K562 (cell line): ENCODE results near the gene RPL9. TPM values are rescaled to one million over a fixed set of nuclear protein-coding genes. Genes with fewer than 3 reads are reported as not detected.
A peak's percentile ranks its signal among the peaks of the same experiment; 100 is the strongest.

Experiments used
- ATAC-seq: fragments of 200-7000 bp; cut with Tn5 transposase; 3 replicates; pipeline ENCODE4 v1.9.1; 2020; ENCODE audit warnings: moderate library complexity
- BruUV-seq: library from RNA; stranded (reverse); fragments of 400-500 nt; replicated peaks from 2 replicates; lab custom pipeline; 2021; lab: Mats Ljungman, UMichigan
- CTCF ChIA-PET: fragments of 300-600 bp; formaldehyde crosslinking; extraction: SDS; loops from one replicate; lab custom pipeline; 2021; ENCODE audit warnings: low intra/inter-chr PET ratio; lab: Yijun Ruan, JAX
- POLR2A ChIA-PET: fragments of 300-600, 350-650 bp; sonication (Branson Sonifier 250); formaldehyde crosslinking; extraction: SDS; loops from one replicate; lab custom pipeline; 2021; ENCODE audit warnings: antibody characterized with exemption, inconsistent platforms; lab: Yijun Ruan, JAX
- DNase-seq, 4 experiments: peaks; one replicate each; pipeline versions ENCODE4 v3.0.0 to v3.0.0-alpha.2; 2011 to 2018; ENCODE audit warnings: low spot score in 3 of 4, mixed read lengths in 3 of 4; ENCODE audit errors: extremely low read depth in 1 of 4
- FAIRE-seq: peaks from 2 replicates; lab custom pipeline; 2011; peaks lifted over from hg19 to GRCh38; lab: Jason Lieb, UNC
- H2AFZ ChIP-seq: 2 replicates; pipeline ENCODE4 v1.6.0; 2011; ENCODE audit warnings: low read depth, low read length, control low read depth, inconsistent platforms
- H3K27ac ChIP-seq: fragments of 200-600 bp; 3 replicates; pipeline ENCODE4 v1.8.0; 2011; ENCODE audit warnings: low read depth, mild to moderate bottlenecking, control low read depth, inconsistent platforms, low read length, moderate library complexity, mixed read lengths; ENCODE audit errors: extremely low read depth
- H3K27me3 ChIP-seq, 2 experiments: fragments of 300-600 bp in 1 of 2; 2 replicates in 1 of 2; 3 replicates in 1 of 2; pipeline versions ENCODE4 v1.6.0 to v1.8.0; 2011; ENCODE audit warnings: inconsistent platforms in 2 of 2, low read length in 2 of 2, mild to moderate bottlenecking in 1 of 2, mixed read lengths in 1 of 2, moderate library complexity in 1 of 2; ENCODE audit not compliant: control insufficient read depth in 2 of 2, insufficient read depth in 2 of 2
- H3K36me3 ChIP-seq: fragments of 300-600 bp; 3 replicates; pipeline ENCODE4 v1.8.0; 2011; ENCODE audit warnings: mild to moderate bottlenecking, low read length, inconsistent platforms; ENCODE audit not compliant: control insufficient read depth, insufficient read depth
- H3K4me1 ChIP-seq, 2 experiments: fragments of 200-600 bp in 1 of 2; replicated peaks in 1 of 2; 2 replicates in 1 of 2; 3 replicates in 1 of 2; pipeline versions ENCODE4 v1.5.1 to v1.8.0; 2011; ENCODE audit warnings: inconsistent platforms in 2 of 2, low read length in 2 of 2, mild to moderate bottlenecking in 1 of 2, mixed read lengths in 1 of 2, moderate library complexity in 1 of 2; ENCODE audit not compliant: control insufficient read depth in 2 of 2, insufficient read depth in 2 of 2
- H3K4me2 ChIP-seq: 2 replicates; pipeline ENCODE4 v1.6.1; 2011; ENCODE audit warnings: low read length, control low read depth, inconsistent platforms, mixed read lengths; ENCODE audit not compliant: insufficient read depth
- H3K4me3 ChIP-seq: fragments of 200-600 bp; sonication (generic), shearing (Covaris generic); 2 replicates; pipeline ENCODE4 v1.5.1; 2016; ENCODE audit warnings: control low read depth, inconsistent platforms
- H3K79me2 ChIP-seq: fragments of 200-600 bp; 3 replicates; pipeline ENCODE4 v1.8.0; 2011; ENCODE audit warnings: low read length, inconsistent platforms; ENCODE audit not compliant: control insufficient read depth, insufficient read depth
- H3K9ac ChIP-seq, 2 experiments: 2 replicates each; pipeline versions ENCODE4 v1.6.0 to v1.6.1; 2011; ENCODE audit warnings: low read depth in 2 of 2, low read length in 2 of 2, control low read depth in 1 of 2, inconsistent platforms in 1 of 2, mild to moderate bottlenecking in 1 of 2, mixed read lengths in 1 of 2; ENCODE audit not compliant: insufficient read depth in 1 of 2
- H3K9me1 ChIP-seq: one replicate; pipeline ENCODE4 v1.6.0; 2011; ENCODE audit warnings: inconsistent platforms, mild to moderate bottlenecking, low read length, moderate library complexity; ENCODE audit not compliant: control insufficient read depth, insufficient read depth
- H3K9me3 ChIP-seq: replicated peaks from 2 replicates; pipeline ENCODE4 v1.5.1; 2011; ENCODE audit warnings: low read depth, low read length, inconsistent platforms; ENCODE audit not compliant: control insufficient read depth, insufficient read depth
- H4K20me1 ChIP-seq: replicated peaks from 2 replicates; pipeline ENCODE4 v1.6.1; 2011; ENCODE audit warnings: low read length, inconsistent platforms, mixed read lengths; ENCODE audit not compliant: control insufficient read depth, insufficient read depth
- DEAF1 ChIP-seq: fragments of 450-650 bp; formaldehyde crosslinking; IDR thresholded peaks from 2 replicates; pipeline ENCODE4 v1.4.0; 2020; ENCODE audit warnings: mild to moderate bottlenecking, moderate library complexity
- ESRRB ChIP-seq: fragments of 250-450 bp; sonication (Bioruptor Pico); IDR thresholded peaks from 2 replicates; pipeline ENCODE4 v1.5.0; 2020; ENCODE audit warnings: mild to moderate bottlenecking, moderate library complexity, borderline replicate concordance
- HSF4 ChIP-seq: fragments of 250-450 bp; sonication (Bioruptor Pico); IDR thresholded peaks from 2 replicates; pipeline ENCODE4 v2.1.2; 2022; ENCODE audit warnings: mild to moderate bottlenecking, moderate library complexity, borderline replicate concordance
- MYNN ChIP-seq, 2 experiments: sonication (generic); formaldehyde crosslinking in 1 of 2; IDR thresholded peaks; 2 replicates each; pipeline versions ENCODE4 v1.5.0 to v1.6.1; 2016 to 2020; ENCODE audit warnings: antibody characterized with exemption in 1 of 2, missing genetic modification reagents in 1 of 2
- NFIC ChIP-seq: fragments of 450-650 bp; IDR thresholded peaks from 2 replicates; pipeline ENCODE4 v1.6.1; 2017; ENCODE audit warnings: mild to moderate bottlenecking, inconsistent platforms
- POLR2A ChIP-seq: fragments of 450-650 bp; conservative IDR thresholded peaks from 2 replicates; pipeline ENCODE4 v1.6.1; 2016
- POLR2AphosphoS2 ChIP-seq: IDR thresholded peaks from 2 replicates; pipeline ENCODE4 v1.6.1; 2012; ENCODE audit warnings: low read length, improper control_type of control experiment
- POLR2B ChIP-seq: fragments of 450-650 bp; IDR thresholded peaks from 2 replicates; pipeline ENCODE4 v1.6.1; 2018; ENCODE audit warnings: low read depth; ENCODE audit not compliant: partially characterized antibody
- POLR2G ChIP-seq: fragments of 200-400 bp; formaldehyde crosslinking; IDR thresholded peaks from 2 replicates; pipeline ENCODE4 v1.6.1; 2017; ENCODE audit warnings: low read depth, mild to moderate bottlenecking, antibody characterized with exemption, low read length, moderate library complexity
- POLR3G ChIP-seq: IDR thresholded peaks from 2 replicates; pipeline ENCODE4 v1.6.1; 2011; ENCODE audit not compliant: insufficient read length, insufficient replicate concordance; ENCODE audit errors: extremely low read depth
- RBFOX2 ChIP-seq: fragments of 200-400 bp; formaldehyde crosslinking; IDR thresholded peaks from 2 replicates; pipeline ENCODE4 v1.6.1; 2017; ENCODE audit warnings: low read depth, mild to moderate bottlenecking, low read length, moderate library complexity
- SMAD1 ChIP-seq: fragments of 150-350 bp; IDR thresholded peaks from 2 replicates; pipeline ENCODE4 v1.6.1; 2014; ENCODE audit warnings: low read length, low read depth; ENCODE audit not compliant: partially characterized antibody
- SMAD4 ChIP-seq: fragments of 250-450 bp; sonication (Bioruptor Pico); conservative IDR thresholded peaks from 2 replicates; pipeline ENCODE4 v1.8.0; 2021; ENCODE audit warnings: inconsistent platforms, mild to moderate bottlenecking, moderate library complexity
- STAG1 ChIP-seq: sonication (generic); formaldehyde crosslinking; IDR thresholded peaks from 2 replicates; pipeline ENCODE4 v1.5.0; 2020; ENCODE audit warnings: missing genetic modification reagents, borderline replicate concordance
- SUPT5H ChIP-seq: fragments of 450-650 bp; IDR thresholded peaks from 2 replicates; pipeline ENCODE4 v1.6.1; 2016
- TEAD4 ChIP-seq, 2 experiments: sonication (generic) in 1 of 2; formaldehyde crosslinking in 1 of 2; IDR thresholded peaks; 2 replicates each; pipeline versions ENCODE4 v1.6.1 to v1.8.0; 2012 to 2022; ENCODE audit warnings: borderline replicate concordance in 1 of 2, inconsistent platforms in 1 of 2, low read length in 1 of 2, mild to moderate bottlenecking in 1 of 2, missing genetic modification reagents in 1 of 2
- XRCC5 ChIP-seq: fragments of 200-400 bp; formaldehyde crosslinking; IDR thresholded peaks from 2 replicates; pipeline ENCODE4 v1.6.1; 2017; ENCODE audit warnings: low read depth, mild to moderate bottlenecking, low read length
- ZBTB17 ChIP-seq: fragments of 450-650 bp; formaldehyde crosslinking; IDR thresholded peaks from 2 replicates; pipeline ENCODE4 v1.4.0; 2020; ENCODE audit warnings: mild to moderate bottlenecking
- ZNF644 ChIP-seq: fragments of 200-800 bp; sonication (Bioruptor generic); IDR thresholded peaks from 2 replicates; pipeline ENCODE4 v1.6.1; 2016; ENCODE audit warnings: low read depth, missing genetic modification characterization, missing compliant biosample characterization
- WGBS: fragments of 100-300 bp; shearing (Covaris generic); methylation state at CpG from one replicate; pipeline ENCODE4 v1.1.6; 2016; ENCODE audit warnings: low coverage, mixed read lengths; ENCODE audit not compliant: insufficient coverage; ENCODE audit errors: missing lambda C conversion rate; 5-methylcytosine and 5-hydroxymethylcytosine counted together
- in situ Hi-C: fragments of 300-500 bp; cut with MboI; formaldehyde crosslinking; loops from 4 replicates; pipeline ENCODE4 v1.15.0; 2018; ENCODE audit warnings: inconsistent platforms, mixed read lengths
- intact Hi-C: fragments of 100-400 bp; cut with micrococcal nuclease; formaldehyde crosslinking; loops from 2 replicates; pipeline ENCODE4 v1.14.2; 2022
- polyA plus RNA-seq, 8 experiments: library from polyadenylated mRNA; depleted of rRNA in 4 of 8; stranded (reverse) in 5 of 8; unstranded in 3 of 8; fragments of >200 nt; fragmentation: Nextera tagmentation in 2 of 8; fragmentation: Illumina TruSeq in 1 of 8; extraction: Ambion mirVana in 2 of 8; extraction: Trizol in 1 of 8; gene quantifications; 2 replicates each; pipeline versions ENCODE4 v1.2.1 to v1.2.3, GENCODE V29; 2011 to 2014; ENCODE audit warnings: inconsistent platforms in 1 of 8, missing spikeins in 1 of 8
- total RNA-seq, 7 experiments: library from RNA; depleted of rRNA in 6 of 7; stranded (reverse); fragments of >200 nt in 6 of 7; fragmentation: Illumina TruSeq in 2 of 7; extraction: Trizol in 2 of 7; gene quantifications; 2 replicates each; pipeline versions ENCODE4 v1.2.1 to v1.2.3, GENCODE V29; 2011 to 2021; ENCODE audit warnings: low replicate concordance in 1 of 7

RPL9 gene
- total and polyA plus RNA-seq, 9 of the 15 experiments (the other 6 are each of a cell fraction or from before 2014, with no cell fraction given): 1,925 to 5,178 (median 3,033) TPM

GRCh38 chr4:39452860-39453587 lies 5.7 kb downstream of the RPL9 start:
- in situ Hi-C loops: no loop called here
- no peak overlapping the region for H3K4me2 ChIP-seq
- peaks cover 26% of the 10 kb centered on the region; the same call in 1 of the 2 replicates for H4K20me1 ChIP-seq
- peaks cover 81% of the 10 kb centered on the region for H3K36me3 ChIP-seq
- no peak overlapping the region for H3K4me3 ChIP-seq
- no peak overlapping the region for H3K9ac ChIP-seq
- peaks cover 39% of the 10 kb centered on the region for H3K79me2 ChIP-seq
- H2AFZ ChIP-seq: no peak overlapping the region
- FAIRE-seq: no peak
- ATAC-seq: peak; percentile 10
- no peak overlapping the region for H3K27ac ChIP-seq
- DNase-seq: no peak
- no TSS peak for BruUV-seq
- ChIA-PET CTCF (no interaction called here), POLR2A (interaction anchor here (0.5 to 1.4 kb wide), 6 partner anchors 11 to 523 kb away, joined by 3 to 6 read pairs (median 3); no protein-coding TSS in a partner anchor)
- peaks cover 3 to 8% of the 10 kb centered on the region in 2 experiments; a peak in 3 of 5 replicates for H3K4me1 ChIP-seq
- H3K9me3 ChIP-seq: no peaks in the 10 kb centered on the region
- WGBS: 90% methylated on average over 11 of the region's 11 CpGs
- H3K9me1 ChIP-seq: no peaks in the 10 kb centered on the region
- H3K27me3 ChIP-seq: no peaks in the 10 kb centered on the region
- intact Hi-C loops: loop anchor here (10.0 kb wide), 1 partner anchor 558 kb away; no protein-coding TSS in a partner anchor
- TF ChIP-seq POLR2A (peak; percentile 73), POLR2G (0 out of 2 replicates have a peak, but pooled peaks have one; percentile 18), POLR2AphosphoS2 (peak; percentile 82), TEAD4 (IDR thresholded peaks at IDR 0.05; ENCODE audit: low read length) (peak; percentile 21; the same call in 1 of the 2 replicates), TEAD4 (CRISPR knock-in tag; IDR thresholded peaks at IDR 0.05; ENCODE audit: borderline replicate concordance) (no peak), POLR3G (no peak), ZBTB17 (no peak), POLR2B (peak; percentile 34), STAG1 (CRISPR knock-in tag) (no peak), ZNF644 (tag) (no peak), ESRRB (CRISPR knock-in tag) (0 out of 2 replicates have a peak, but pooled peaks have one; percentile 24), SMAD4 (no peak), DEAF1 (CRISPR knock-in tag) (no peak), SUPT5H (peak; percentile 69), XRCC5 (no peak), RBFOX2 (0 out of 2 replicates have a peak, but pooled peaks have one; percentile 29), NFIC (0 out of 2 replicates have a peak, but pooled peaks have one; percentile 5), SMAD1 (no peak), HSF4 (CRISPR knock-in tag) (no peak), MYNN (IDR thresholded peaks at IDR 0.05) (peak; percentile 15; the same call in 1 of the 2 replicates), MYNN (CRISPR knock-in tag; IDR thresholded peaks at IDR 0.05) (no peak)
